H1 (cell line): ENCODE results near the gene SNED1. TPM values are rescaled to one million over a fixed set of nuclear protein-coding genes. Genes with fewer than 3 reads are reported as not detected.

Experiments used
- CTCF ChIA-PET: fragments of 300-600 bp; sonication (Branson Sonifier 250); formaldehyde crosslinking; loops from one replicate; lab custom pipeline; 2021; ENCODE audit not compliant: partially characterized antibody; lab: Charles Lee
- POLR2A ChIA-PET: fragments of 300-600 bp; sonication (Branson Sonifier 250); formaldehyde crosslinking; loops from one replicate; lab custom pipeline; 2021; ENCODE audit warnings: inconsistent platforms; ENCODE audit not compliant: partially characterized antibody; lab: Charles Lee
- DNase-seq, 2 experiments: peaks; one replicate each; pipeline versions ENCODE4 v3.0.0 to v3.0.0-alpha.2; 2010 to 2022; ENCODE audit warnings: low spot score in 2 of 2, low read depth in 1 of 2, mixed read lengths in 1 of 2
- FAIRE-seq: peaks from 2 replicates; lab custom pipeline; 2011; peaks lifted over from hg19 to GRCh38; lab: Jason Lieb, UNC
- H2AFZ ChIP-seq: 2 replicates; pipeline ENCODE4 v1.8.1; 2012; ENCODE audit warnings: low read length, inconsistent platforms
- H2AK5ac ChIP-seq: 2 replicates; pipeline ENCODE4 v1.6.1; 2013; ENCODE audit warnings: low read depth, low read length
- H2BK120ac ChIP-seq: replicated peaks from 2 replicates; pipeline ENCODE3; 2013; ENCODE audit warnings: low read depth, low read length, inconsistent platforms
- H2BK12ac ChIP-seq: 2 replicates; pipeline ENCODE4 v1.6.1; 2013; ENCODE audit warnings: low read depth, low read length
- H2BK15ac ChIP-seq: 2 replicates; pipeline ENCODE4 v1.6.1; 2013; ENCODE audit warnings: low read length
- H2BK20ac ChIP-seq: 2 replicates; pipeline ENCODE4 v1.6.1; 2013; ENCODE audit warnings: low read length
- H2BK5ac ChIP-seq: 2 replicates; pipeline ENCODE4 v1.6.1; 2013; ENCODE audit warnings: low read depth, low read length
- H3K14ac ChIP-seq: 2 replicates; pipeline ENCODE4 v1.6.1; 2013; ENCODE audit warnings: inconsistent platforms; ENCODE audit not compliant: insufficient read length
- H3K18ac ChIP-seq: 2 replicates; pipeline ENCODE4 v1.6.1; 2013; ENCODE audit warnings: low read length; ENCODE audit errors: extremely low read depth
- H3K23ac ChIP-seq: 2 replicates; pipeline ENCODE4 v1.6.1; 2013; ENCODE audit warnings: inconsistent platforms; ENCODE audit not compliant: insufficient read length
- H3K23me2 ChIP-seq: 2 replicates; pipeline ENCODE4 v1.6.1; 2013; ENCODE audit warnings: low read depth, low read length
- H3K27ac ChIP-seq: 2 replicates; pipeline ENCODE4 v1.6.1; 2011; ENCODE audit warnings: low read depth, low read length, inconsistent platforms
- H3K27me3 ChIP-seq, 4 experiments: replicated peaks in 1 of 4; 1 replicate in 1 of 4; 2 replicates in 3 of 4; pipeline versions ENCODE4 v1.6.1 to v1.8.1; 2011 to 2013; ENCODE audit warnings: low read length in 3 of 4, mild to moderate bottlenecking in 3 of 4, inconsistent platforms in 2 of 4, mixed read lengths in 2 of 4, moderate library complexity in 1 of 4; ENCODE audit not compliant: control insufficient read depth in 3 of 4, insufficient read depth in 3 of 4; ENCODE audit errors: extremely low read depth in 1 of 4
- H3K36me3 ChIP-seq, 4 experiments: 2 replicates each; pipeline versions ENCODE4 v1.6.1 to v1.8.1; 2011 to 2013; ENCODE audit warnings: mild to moderate bottlenecking in 4 of 4, low read length in 3 of 4, moderate library complexity in 2 of 4, control low read depth in 1 of 4, inconsistent platforms in 1 of 4; ENCODE audit not compliant: insufficient read depth in 4 of 4, control insufficient read depth in 2 of 4
- H3K4ac ChIP-seq: replicated peaks from 2 replicates; pipeline ENCODE3; 2013; ENCODE audit warnings: low read length, low read depth, mixed read lengths, inconsistent platforms; ENCODE audit not compliant: insufficient read length
- H3K4me1 ChIP-seq, 4 experiments: replicated peaks in 1 of 4; 1 replicate in 1 of 4; 2 replicates in 3 of 4; pipeline versions ENCODE4 v1.6.1 to v1.8.1; 2011 to 2013; ENCODE audit warnings: low read length in 3 of 4, inconsistent platforms in 2 of 4, mixed read lengths in 1 of 4; ENCODE audit not compliant: insufficient read depth in 4 of 4, control insufficient read depth in 3 of 4
- H3K4me2 ChIP-seq, 2 experiments: 2 replicates each; pipeline versions ENCODE4 v1.6.1 to v1.8.1; 2011 to 2013; ENCODE audit warnings: low read depth in 2 of 2, low read length in 2 of 2, control low read depth in 1 of 2, inconsistent platforms in 1 of 2, mild to moderate bottlenecking in 1 of 2; ENCODE audit not compliant: insufficient read depth in 1 of 2
- H3K4me3 ChIP-seq, 4 experiments: fragments of 200-600, 300-600 bp in 1 of 4; sonication (generic), shearing (Covaris generic), sonication (Bioruptor Twin) in 1 of 4; 2 replicates each; pipeline versions ENCODE4 v1.5.1 to v1.8.1; 2011 to 2016; ENCODE audit warnings: low read length in 4 of 4, low read depth in 3 of 4, control low read depth in 2 of 4, inconsistent platforms in 2 of 4, mild to moderate bottlenecking in 2 of 4, mixed read lengths in 1 of 4, moderate library complexity in 1 of 4; ENCODE audit not compliant: insufficient read depth in 2 of 4; ENCODE audit errors: extremely low read depth in 1 of 4
- H3K56ac ChIP-seq: replicated peaks from 2 replicates; pipeline ENCODE3; 2013; ENCODE audit warnings: low read depth, mild to moderate bottlenecking, mixed read lengths, low read length, inconsistent platforms; ENCODE audit not compliant: insufficient read length
- H3K79me1 ChIP-seq: 2 replicates; pipeline ENCODE4 v1.6.1; 2013; ENCODE audit warnings: low read depth, low read length, control low read depth
- H3K79me2 ChIP-seq, 2 experiments: 2 replicates each; pipeline versions ENCODE4 v1.6.1 to v1.8.1; 2012 to 2013; ENCODE audit warnings: low read length in 2 of 2, mild to moderate bottlenecking in 2 of 2, inconsistent platforms in 1 of 2; ENCODE audit not compliant: insufficient read depth in 2 of 2, control insufficient read depth in 1 of 2
- H3K9ac ChIP-seq, 4 experiments: replicated peaks in 1 of 4; 1 replicate in 1 of 4; 2 replicates in 3 of 4; pipeline versions ENCODE4 v1.6.1 to v1.8.1; 2011 to 2013; ENCODE audit warnings: low read depth in 3 of 4, low read length in 3 of 4, control low read depth in 2 of 4, mild to moderate bottlenecking in 2 of 4, moderate library complexity in 2 of 4, inconsistent platforms in 1 of 4; ENCODE audit errors: extremely low read depth in 1 of 4
- H3K9me3 ChIP-seq, 2 experiments: 2 replicates each; pipeline versions ENCODE4 v1.6.1 to v1.8.1; 2012 to 2013; ENCODE audit warnings: mild to moderate bottlenecking in 2 of 2, moderate library complexity in 2 of 2, control low read depth in 1 of 2, inconsistent platforms in 1 of 2, low read depth in 1 of 2, low read length in 1 of 2, mixed read lengths in 1 of 2; ENCODE audit not compliant: insufficient read depth in 2 of 2
- H4K20me1 ChIP-seq, 2 experiments: replicated peaks in 1 of 2; 2 replicates each; pipeline versions ENCODE3 to v1.8.1; 2011 to 2013; ENCODE audit warnings: inconsistent platforms in 2 of 2, low read length in 2 of 2, mild to moderate bottlenecking in 1 of 2; ENCODE audit not compliant: insufficient read depth in 2 of 2, control insufficient read depth in 1 of 2
- H4K5ac ChIP-seq: 2 replicates; pipeline ENCODE4 v1.6.1; 2013; ENCODE audit warnings: low read length, low read depth, mixed read lengths, inconsistent platforms; ENCODE audit not compliant: insufficient read length
- H4K8ac ChIP-seq: 2 replicates; pipeline ENCODE4 v1.8.0; 2013; ENCODE audit warnings: mild to moderate bottlenecking, moderate library complexity, low read length, inconsistent platforms; ENCODE audit not compliant: insufficient read depth; ENCODE audit errors: extremely low read depth
- H4K91ac ChIP-seq: replicated peaks from 2 replicates; pipeline ENCODE3; 2013; ENCODE audit warnings: low read length, mixed read lengths, inconsistent platforms; ENCODE audit not compliant: insufficient read length
- ASH2L ChIP-seq: fragments of 200-600, 300-600 bp; sonication (generic); IDR thresholded peaks from one replicate; pipeline ENCODE4 v1.7.1; 2017; ENCODE audit warnings: low read length
- CBX5 ChIP-seq: fragments of 300-800, 300-1000 bp; sonication (generic); IDR thresholded peaks from 2 replicates; pipeline ENCODE4 v1.7.1; 2016; ENCODE audit warnings: antibody characterized with exemption, low read length, low read depth
- GABPA ChIP-seq: IDR thresholded peaks from 2 replicates; pipeline ENCODE4 v1.6.1; 2011; ENCODE audit warnings: mild to moderate bottlenecking, low read length, moderate library complexity, borderline replicate concordance; ENCODE audit not compliant: insufficient read depth
- RBBP5 ChIP-seq: IDR thresholded peaks from 2 replicates; pipeline ENCODE4 v1.7.1; 2012; ENCODE audit warnings: low read depth, mild to moderate bottlenecking, inconsistent platforms, low read length, moderate library complexity, borderline replicate concordance
- SUZ12 ChIP-seq: fragments of 200-600 bp; sonication (generic); IDR thresholded peaks from 2 replicates; pipeline ENCODE4 v1.6.1; 2012; ENCODE audit warnings: mild to moderate bottlenecking, inconsistent platforms, low read length, moderate library complexity, mixed read lengths
- WGBS, 2 experiments: shearing (Covaris generic) in 1 of 2; methylation state at CpG; one replicate each; pipeline versions ENCODE4 v1.1.6 to v1.1.7; 2013 to 2015; ENCODE audit warnings: low lambda C conversion rate in 2 of 2, mixed read lengths in 2 of 2, inconsistent platforms in 1 of 2, low coverage in 1 of 2, missing lambda C conversion rate in 1 of 2; ENCODE audit not compliant: insufficient replicate concordance in 2 of 2, insufficient coverage in 1 of 2, insufficient read length in 1 of 2; ENCODE audit errors: extremely low coverage in 1 of 2, missing lambda C conversion rate in 1 of 2; 5-methylcytosine and 5-hydroxymethylcytosine counted together
- polyA plus RNA-seq, 7 experiments: library from polyadenylated mRNA; depleted of rRNA in 3 of 7; stranded (reverse) in 5 of 7; unstranded in 2 of 7; fragments of >200 nt in 5 of 7; fragments of 200-250 nt in 2 of 7; gene quantifications; 1 replicate in 5 of 7; 2 replicates in 1 of 7; 4 replicates in 1 of 7; pipeline versions ENCODE4 v1.2.1 to v1.2.3, GENCODE V29; 2011 to 2013; ENCODE audit warnings: missing spikeins in 2 of 7, mixed read lengths in 2 of 7
- total RNA-seq: library from RNA; stranded (reverse); fragmentation: NEBNext Ultra II Directional; extraction: Animal tissue kit (Norgen Biotek cat#: 25700); gene quantifications from 2 replicates; pipeline ENCODE4 v1.2.1, GENCODE V29; 2021
- TF ChIP-seq, protein P1 (sequence below): IDR thresholded peaks from 2 replicates; pipeline ENCODE4 v1.6.1; 2012; ENCODE audit warnings: inconsistent platforms

SNED1 gene
- total and polyA plus RNA-seq, 2 of the 8 experiments (the other 6 are each of a cell fraction or from before 2014, with no cell fraction given) = 1.9 TPM

DNA sequence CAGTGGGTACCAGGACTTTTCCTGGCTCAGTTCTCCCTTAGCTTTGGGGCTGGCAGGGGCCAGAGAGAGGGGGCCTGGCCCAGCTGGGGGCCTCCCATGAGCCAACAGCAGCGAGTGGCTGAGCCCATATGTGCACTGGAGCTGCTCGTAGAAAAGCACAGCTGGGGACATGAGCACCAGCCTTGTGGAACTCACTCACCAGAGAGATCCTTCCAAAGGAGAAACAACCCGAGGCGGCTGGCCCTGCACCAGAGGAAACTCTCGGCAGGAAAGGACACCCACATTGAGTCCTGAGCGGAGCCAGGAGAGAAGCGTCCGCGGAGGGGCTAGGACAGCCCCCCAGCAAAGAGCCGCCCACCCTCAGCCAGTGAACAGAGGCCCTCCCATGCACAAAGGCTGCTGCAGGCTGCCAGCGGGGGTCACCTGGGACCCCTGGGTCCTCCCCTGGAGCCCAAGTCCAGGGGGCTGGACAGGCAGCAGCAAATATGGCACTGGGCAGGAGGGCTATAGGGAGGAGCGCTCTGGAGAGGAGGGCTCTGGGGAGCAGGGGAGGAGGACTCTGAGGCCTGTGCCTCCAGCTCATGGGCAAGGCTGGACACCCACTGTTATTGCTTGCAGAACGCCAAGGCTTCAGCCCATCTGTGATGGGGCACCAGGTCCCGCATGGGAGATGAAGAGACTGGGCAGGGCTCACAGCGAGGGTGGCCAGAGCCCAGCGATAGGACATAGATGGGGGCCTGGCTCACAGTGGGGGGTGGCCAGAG lies 42.1 kb upstream of the SNED1 start:
- Histone ChIP-seq H3K79me2 (no peaks in the 10 kb centered on the region), H3K36me3 (no peaks in the 10 kb centered on the region), H3K4me1 (peaks cover 0 to 14% (median 5%) of the 10 kb centered on the region in 4 experiments; a peak in 5 of 7 replicates), H4K20me1 (peaks cover 0 to 6% of the 10 kb centered on the region in 2 experiments), H3K9me3 (no peaks in the 10 kb centered on the region), H3K23me2 (peaks cover 5% of the 10 kb centered on the region; the same call in 1 of the 2 replicates), H3K4me3 (no peak overlapping the region), H3K4me2 (no peak overlapping the region), H3K79me1 (no peaks in the 10 kb centered on the region), H3K18ac (no peak overlapping the region), H2AFZ (no peak overlapping the region), H3K23ac (no peak overlapping the region), H2BK15ac (no peak overlapping the region), H3K9ac (no peak overlapping the region), H4K8ac (no peak overlapping the region), H4K91ac (no peak overlapping the region), H3K27me3 (no peaks in the 10 kb centered on the region), H3K27ac (no peak overlapping the region), H2BK120ac (no peak overlapping the region), H2BK20ac (no peak overlapping the region), H4K5ac (no peak overlapping the region), H2BK12ac (no peak overlapping the region), H2BK5ac (no peak overlapping the region), H3K4ac (no peak overlapping the region), H3K56ac (no peak overlapping the region), H2AK5ac (no peak overlapping the region), H3K14ac (no peak overlapping the region)
- POLR2A ChIA-PET = no interaction called here
- WGBS, 2 experiments = 96% methylated on average over 9 of the region's 16 CpGs; no CpG with 5 or more reads in 1 of the 2 experiments
- no peak for FAIRE-seq
- CTCF ChIA-PET = interaction anchor here (1.1 kb wide), 2 partner anchors 27 to 99 kb away, joined by 3 read pairs; no protein-coding TSS in a partner anchor
- peak in 1 of 2 experiments; percentile 41 for DNase-seq
- TF ChIP-seq CBX5 (no peak), GABPA (no peak), RBBP5 (no peak), SUZ12 (no peak), ASH2L (no peak)
- TF ChIP-seq, protein P1, sequence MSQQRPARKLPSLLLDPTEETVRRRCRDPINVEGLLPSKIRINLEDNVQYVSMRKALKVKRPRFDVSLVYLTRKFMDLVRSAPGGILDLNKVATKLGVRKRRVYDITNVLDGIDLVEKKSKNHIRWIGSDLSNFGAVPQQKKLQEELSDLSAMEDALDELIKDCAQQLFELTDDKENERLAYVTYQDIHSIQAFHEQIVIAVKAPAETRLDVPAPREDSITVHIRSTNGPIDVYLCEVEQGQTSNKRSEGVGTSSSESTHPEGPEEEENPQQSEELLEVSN = no peak
